GM23338 (cell line): ENCODE data around the gene RNF217. TPM values are rescaled to one million over a fixed set of nuclear protein-coding genes. Genes with fewer than 3 reads are reported as not detected.

Experiments used
- ATAC-seq: fragments of 200-7000 bp; cut with Tn5 transposase; 3 replicates; pipeline ENCODE4 v1.9.1; 2020
- DNase-seq: peaks from one replicate; pipeline ENCODE4 v3.0.0-alpha.2; 2015; ENCODE audit warnings: low spot score
- H2AFZ ChIP-seq: fragments of 200-600 bp; sonication (generic); 2 replicates; pipeline ENCODE4 v1.8.0; 2016; ENCODE audit warnings: antibody characterized with exemption, mild to moderate bottlenecking, moderate library complexity
- H3F3A ChIP-seq: fragments of 200-600 bp; sonication (generic); replicated peaks from 2 replicates; pipeline ENCODE4 v1.8.0; 2017; ENCODE audit warnings: antibody characterized with exemption, mixed run types, low read depth
- H3K27ac ChIP-seq: fragments of 200-600 bp; sonication (generic); 2 replicates; pipeline ENCODE4 v1.6.1; 2016; ENCODE audit warnings: low read depth
- H3K27me3 ChIP-seq: fragments of 200-600 bp; sonication (generic); 2 replicates; pipeline ENCODE4 v1.8.0; 2016; ENCODE audit warnings: mild to moderate bottlenecking, mixed run types, moderate library complexity; ENCODE audit not compliant: insufficient read depth
- H3K36me3 ChIP-seq: fragments of 200-600 bp; sonication (generic); 2 replicates; pipeline ENCODE4 v1.8.0; 2016; ENCODE audit warnings: mild to moderate bottlenecking; ENCODE audit not compliant: insufficient read depth
- H3K4me1 ChIP-seq: fragments of 200-600 bp; sonication (generic); 2 replicates; pipeline ENCODE4 v1.8.0; 2016; ENCODE audit warnings: mild to moderate bottlenecking, moderate library complexity; ENCODE audit not compliant: insufficient read depth
- H3K4me2 ChIP-seq: fragments of 200-600 bp; sonication (generic); 2 replicates; pipeline ENCODE4 v1.7.1; 2017; ENCODE audit warnings: mixed run types
- H3K4me3 ChIP-seq: fragments of 200-600 bp; sonication (generic); 2 replicates; pipeline ENCODE4 v1.6.1; 2016; ENCODE audit warnings: mixed run types
- H3K79me2 ChIP-seq: fragments of 200-600 bp; sonication (generic); replicated peaks from 2 replicates; pipeline ENCODE4 v1.8.0; 2017; ENCODE audit warnings: mild to moderate bottlenecking; ENCODE audit not compliant: insufficient read depth
- H3K9me2 ChIP-seq: fragments of 200-600 bp; sonication (generic); 2 replicates; pipeline ENCODE4 v1.8.0; 2017; ENCODE audit not compliant: insufficient read depth
- H4K20me1 ChIP-seq: fragments of 200-600 bp; sonication (generic); replicated peaks from 2 replicates; pipeline ENCODE4 v1.8.0; 2017; ENCODE audit warnings: mild to moderate bottlenecking; ENCODE audit not compliant: insufficient read depth
- H3K27ac Mint-ChIP-seq: 2 replicates; pipeline ENCODE4 v1.8.0; 2020; ENCODE audit warnings: inconsistent platforms, mild to moderate bottlenecking, moderate library complexity, mixed read lengths
- H3K27me3 Mint-ChIP-seq: 3 replicates; pipeline ENCODE4 v1.8.0; 2022; ENCODE audit warnings: low read depth, mild to moderate bottlenecking, moderate library complexity, mixed read lengths, inconsistent platforms; ENCODE audit not compliant: insufficient read depth, poor library complexity
- H3K36me3 Mint-ChIP-seq: 3 replicates; pipeline ENCODE4 v1.8.0; 2021; ENCODE audit warnings: low read depth, mild to moderate bottlenecking, inconsistent platforms, moderate library complexity, mixed read lengths
- H3K4me1 Mint-ChIP-seq: 3 replicates; pipeline ENCODE4 v1.8.0; 2020; ENCODE audit warnings: mild to moderate bottlenecking, inconsistent platforms, mixed read lengths
- H3K4me3 Mint-ChIP-seq: 3 replicates; pipeline ENCODE4 v1.8.0; 2021; ENCODE audit warnings: moderate library complexity, mild to moderate bottlenecking, inconsistent platforms, mixed read lengths
- H3K9me3 Mint-ChIP-seq: 3 replicates; pipeline ENCODE4 v1.8.0; 2020; ENCODE audit warnings: moderate library complexity, mild to moderate bottlenecking, inconsistent platforms, mixed read lengths
- CREB1 ChIP-seq: fragments of 250-450 bp; sonication (Bioruptor Pico); IDR thresholded peaks from 2 replicates; pipeline ENCODE4 v1.5.0; 2020; ENCODE audit warnings: low read depth, mild to moderate bottlenecking, moderate library complexity
- EZH2 ChIP-seq: fragments of 200-600 bp; sonication (generic); IDR thresholded peaks from one replicate; pipeline ENCODE4 v1.8.0; 2017; ENCODE audit warnings: antibody characterized with exemption, mild to moderate bottlenecking, low read depth; ENCODE audit not compliant: unreplicated experiment
- JUNB ChIP-seq: IDR thresholded peaks from one replicate; pipeline ENCODE4 v1.6.1; 2016; ENCODE audit warnings: antibody characterized with exemption; ENCODE audit not compliant: unreplicated experiment
- POLR2AphosphoS5 ChIP-seq: IDR thresholded peaks from 2 replicates; pipeline ENCODE4 v1.6.1; 2016; ENCODE audit warnings: antibody characterized with exemption, low read depth
- STAT1 ChIP-seq: IDR thresholded peaks from one replicate; pipeline ENCODE4 v1.6.1; 2016; ENCODE audit warnings: antibody characterized with exemption; ENCODE audit not compliant: unreplicated experiment
- ZNF114 ChIP-seq: fragments of 250-450 bp; sonication (Bioruptor Pico); IDR thresholded peaks from 2 replicates; pipeline ENCODE4 v1.5.0; 2020; ENCODE audit warnings: mild to moderate bottlenecking, moderate library complexity
- ZNF331 ChIP-seq: fragments of 250-450 bp; sonication (Bioruptor Pico); IDR thresholded peaks from 2 replicates; pipeline ENCODE4 v1.5.0; 2020; ENCODE audit warnings: low read depth, mild to moderate bottlenecking, moderate library complexity
- polyA plus RNA-seq: library from polyadenylated mRNA; unstranded; fragments of >200 nt; fragmentation: Nextera tagmentation; extraction: Ambion mirVana; gene quantifications from 2 replicates; pipeline ENCODE4 v1.2.1, GENCODE V29; 2016
- total RNA-seq: library from RNA; depleted of rRNA; stranded (reverse); fragments of >200 nt; shearing (Covaris generic); gene quantifications from 2 replicates; pipeline ENCODE4 v1.2.3, GENCODE V29; 2014
- TF ChIP-seq, protein P1 (sequence below): IDR thresholded peaks from one replicate; pipeline ENCODE4 v1.6.1; 2018; ENCODE audit warnings: antibody characterized with exemption; ENCODE audit not compliant: unreplicated experiment
- TF ChIP-seq, protein P2 (sequence below): IDR thresholded peaks from 2 replicates; pipeline ENCODE4 v1.6.1; 2016; ENCODE audit warnings: antibody characterized with exemption
- TF ChIP-seq, protein P3 (sequence below): fragments of 250-450 bp; sonication (Bioruptor Pico); IDR thresholded peaks from 2 replicates; pipeline ENCODE4 v1.5.0; 2020; ENCODE audit warnings: mild to moderate bottlenecking, moderate library complexity

Gene RNF217
- total and polyA plus RNA-seq, 2 experiments from 2014 or later, result 1.7 to 6.2 TPM

DNA sequence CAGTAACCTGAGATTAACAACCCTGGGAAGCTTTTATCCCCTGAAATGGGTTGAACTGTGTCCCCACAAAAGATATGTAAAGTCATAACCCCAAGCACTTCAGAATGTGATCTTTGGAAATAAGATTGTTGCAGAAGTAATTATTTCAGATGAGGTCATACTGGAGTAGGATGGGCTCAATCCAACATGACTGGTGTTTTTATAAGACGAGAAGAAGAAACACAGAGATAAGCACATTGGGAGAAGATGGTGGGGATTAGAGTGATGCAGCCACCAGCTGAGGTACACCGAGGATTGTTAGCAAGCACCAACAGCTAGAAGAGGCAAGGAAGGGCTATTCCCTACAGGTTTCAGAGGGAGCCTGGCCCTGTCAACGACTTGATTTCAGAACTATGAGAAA lies 12.5 kb upstream of the RNF217 start:
- Histone ChIP-seq H4K20me1 (no peaks in the 10 kb centered on the region), H3K27ac (no peak overlapping the region), H3F3A (no peaks in the 10 kb centered on the region), H2AFZ (no peak overlapping the region), H3K4me1 (peaks cover 8% of the 10 kb centered on the region), H3K36me3 (no peaks in the 10 kb centered on the region), H3K27me3 (no peaks in the 10 kb centered on the region), H3K4me2 (no peak overlapping the region), H3K4me3 (no peak overlapping the region), H3K9me2 (no peaks in the 10 kb centered on the region), H3K79me2 (no peaks in the 10 kb centered on the region)
- DNase-seq, result no peak
- Mint-ChIP-seq H3K27me3 (peaks cover 2% of the 10 kb centered on the region), H3K36me3 (no peaks in the 10 kb centered on the region), H3K4me3 (no peak overlapping the region), H3K4me1 (peaks cover 12% of the 10 kb centered on the region), H3K27ac (no peak overlapping the region), H3K9me3 (no peaks in the 10 kb centered on the region)
- ATAC-seq, result no peak
- no peak for TF ChIP-seq CREB1 (CRISPR knock-in tag)
- TF ChIP-seq, protein P1, sequence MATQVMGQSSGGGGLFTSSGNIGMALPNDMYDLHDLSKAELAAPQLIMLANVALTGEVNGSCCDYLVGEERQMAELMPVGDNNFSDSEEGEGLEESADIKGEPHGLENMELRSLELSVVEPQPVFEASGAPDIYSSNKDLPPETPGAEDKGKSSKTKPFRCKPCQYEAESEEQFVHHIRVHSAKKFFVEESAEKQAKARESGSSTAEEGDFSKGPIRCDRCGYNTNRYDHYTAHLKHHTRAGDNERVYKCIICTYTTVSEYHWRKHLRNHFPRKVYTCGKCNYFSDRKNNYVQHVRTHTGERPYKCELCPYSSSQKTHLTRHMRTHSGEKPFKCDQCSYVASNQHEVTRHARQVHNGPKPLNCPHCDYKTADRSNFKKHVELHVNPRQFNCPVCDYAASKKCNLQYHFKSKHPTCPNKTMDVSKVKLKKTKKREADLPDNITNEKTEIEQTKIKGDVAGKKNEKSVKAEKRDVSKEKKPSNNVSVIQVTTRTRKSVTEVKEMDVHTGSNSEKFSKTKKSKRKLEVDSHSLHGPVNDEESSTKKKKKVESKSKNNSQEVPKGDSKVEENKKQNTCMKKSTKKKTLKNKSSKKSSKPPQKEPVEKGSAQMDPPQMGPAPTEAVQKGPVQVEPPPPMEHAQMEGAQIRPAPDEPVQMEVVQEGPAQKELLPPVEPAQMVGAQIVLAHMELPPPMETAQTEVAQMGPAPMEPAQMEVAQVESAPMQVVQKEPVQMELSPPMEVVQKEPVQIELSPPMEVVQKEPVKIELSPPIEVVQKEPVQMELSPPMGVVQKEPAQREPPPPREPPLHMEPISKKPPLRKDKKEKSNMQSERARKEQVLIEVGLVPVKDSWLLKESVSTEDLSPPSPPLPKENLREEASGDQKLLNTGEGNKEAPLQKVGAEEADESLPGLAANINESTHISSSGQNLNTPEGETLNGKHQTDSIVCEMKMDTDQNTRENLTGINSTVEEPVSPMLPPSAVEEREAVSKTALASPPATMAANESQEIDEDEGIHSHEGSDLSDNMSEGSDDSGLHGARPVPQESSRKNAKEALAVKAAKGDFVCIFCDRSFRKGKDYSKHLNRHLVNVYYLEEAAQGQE, result no peak
- TF ChIP-seq, protein P2, sequence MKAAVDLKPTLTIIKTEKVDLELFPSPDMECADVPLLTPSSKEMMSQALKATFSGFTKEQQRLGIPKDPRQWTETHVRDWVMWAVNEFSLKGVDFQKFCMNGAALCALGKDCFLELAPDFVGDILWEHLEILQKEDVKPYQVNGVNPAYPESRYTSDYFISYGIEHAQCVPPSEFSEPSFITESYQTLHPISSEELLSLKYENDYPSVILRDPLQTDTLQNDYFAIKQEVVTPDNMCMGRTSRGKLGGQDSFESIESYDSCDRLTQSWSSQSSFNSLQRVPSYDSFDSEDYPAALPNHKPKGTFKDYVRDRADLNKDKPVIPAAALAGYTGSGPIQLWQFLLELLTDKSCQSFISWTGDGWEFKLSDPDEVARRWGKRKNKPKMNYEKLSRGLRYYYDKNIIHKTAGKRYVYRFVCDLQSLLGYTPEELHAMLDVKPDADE, result no peak

DNA sequence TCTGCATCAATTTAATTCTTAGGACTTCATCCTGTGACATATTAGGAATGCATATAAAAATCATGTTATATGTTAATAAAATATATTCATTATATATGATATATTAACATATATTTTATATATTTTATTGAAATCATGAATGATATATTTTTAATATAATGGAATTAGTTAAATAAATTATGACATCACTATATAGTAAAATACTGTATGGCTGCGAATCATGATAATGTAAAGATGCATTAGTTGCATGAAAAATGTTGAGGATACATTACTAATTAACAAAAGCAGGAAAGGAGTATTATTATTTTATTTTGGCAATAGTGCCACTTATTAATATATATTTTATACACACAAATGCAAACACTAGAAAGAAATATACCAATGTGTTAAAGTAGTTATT lies 8.4 kb upstream of the RNF217 start:
- Histone ChIP-seq H3F3A (no peaks in the 10 kb centered on the region), H3K36me3 (no peaks in the 10 kb centered on the region), H4K20me1 (no peaks in the 10 kb centered on the region), H3K79me2 (no peaks in the 10 kb centered on the region), H3K9me2 (no peaks in the 10 kb centered on the region), H3K4me3 (no peak overlapping the region), H2AFZ (no peak overlapping the region), H3K4me1 (peaks cover 8% of the 10 kb centered on the region), H3K4me2 (no peak overlapping the region), H3K27me3 (no peaks in the 10 kb centered on the region), H3K27ac (no peak overlapping the region)
- Mint-ChIP-seq H3K27ac (no peak overlapping the region), H3K36me3 (no peaks in the 10 kb centered on the region), H3K27me3 (peaks cover 2% of the 10 kb centered on the region), H3K4me3 (no peak overlapping the region), H3K4me1 (peaks cover 9% of the 10 kb centered on the region), H3K9me3 (no peaks in the 10 kb centered on the region)
- no peak for ATAC-seq
- no peak for DNase-seq
- TF ChIP-seq POLR2AphosphoS5 (no peak), ZNF331 (CRISPR knock-in tag) (no peak), EZH2 (no peak), JUNB (no peak), STAT1 (no peak), ZNF114 (no peak), CREB1 (CRISPR knock-in tag) (no peak)
- TF ChIP-seq, protein P3, sequence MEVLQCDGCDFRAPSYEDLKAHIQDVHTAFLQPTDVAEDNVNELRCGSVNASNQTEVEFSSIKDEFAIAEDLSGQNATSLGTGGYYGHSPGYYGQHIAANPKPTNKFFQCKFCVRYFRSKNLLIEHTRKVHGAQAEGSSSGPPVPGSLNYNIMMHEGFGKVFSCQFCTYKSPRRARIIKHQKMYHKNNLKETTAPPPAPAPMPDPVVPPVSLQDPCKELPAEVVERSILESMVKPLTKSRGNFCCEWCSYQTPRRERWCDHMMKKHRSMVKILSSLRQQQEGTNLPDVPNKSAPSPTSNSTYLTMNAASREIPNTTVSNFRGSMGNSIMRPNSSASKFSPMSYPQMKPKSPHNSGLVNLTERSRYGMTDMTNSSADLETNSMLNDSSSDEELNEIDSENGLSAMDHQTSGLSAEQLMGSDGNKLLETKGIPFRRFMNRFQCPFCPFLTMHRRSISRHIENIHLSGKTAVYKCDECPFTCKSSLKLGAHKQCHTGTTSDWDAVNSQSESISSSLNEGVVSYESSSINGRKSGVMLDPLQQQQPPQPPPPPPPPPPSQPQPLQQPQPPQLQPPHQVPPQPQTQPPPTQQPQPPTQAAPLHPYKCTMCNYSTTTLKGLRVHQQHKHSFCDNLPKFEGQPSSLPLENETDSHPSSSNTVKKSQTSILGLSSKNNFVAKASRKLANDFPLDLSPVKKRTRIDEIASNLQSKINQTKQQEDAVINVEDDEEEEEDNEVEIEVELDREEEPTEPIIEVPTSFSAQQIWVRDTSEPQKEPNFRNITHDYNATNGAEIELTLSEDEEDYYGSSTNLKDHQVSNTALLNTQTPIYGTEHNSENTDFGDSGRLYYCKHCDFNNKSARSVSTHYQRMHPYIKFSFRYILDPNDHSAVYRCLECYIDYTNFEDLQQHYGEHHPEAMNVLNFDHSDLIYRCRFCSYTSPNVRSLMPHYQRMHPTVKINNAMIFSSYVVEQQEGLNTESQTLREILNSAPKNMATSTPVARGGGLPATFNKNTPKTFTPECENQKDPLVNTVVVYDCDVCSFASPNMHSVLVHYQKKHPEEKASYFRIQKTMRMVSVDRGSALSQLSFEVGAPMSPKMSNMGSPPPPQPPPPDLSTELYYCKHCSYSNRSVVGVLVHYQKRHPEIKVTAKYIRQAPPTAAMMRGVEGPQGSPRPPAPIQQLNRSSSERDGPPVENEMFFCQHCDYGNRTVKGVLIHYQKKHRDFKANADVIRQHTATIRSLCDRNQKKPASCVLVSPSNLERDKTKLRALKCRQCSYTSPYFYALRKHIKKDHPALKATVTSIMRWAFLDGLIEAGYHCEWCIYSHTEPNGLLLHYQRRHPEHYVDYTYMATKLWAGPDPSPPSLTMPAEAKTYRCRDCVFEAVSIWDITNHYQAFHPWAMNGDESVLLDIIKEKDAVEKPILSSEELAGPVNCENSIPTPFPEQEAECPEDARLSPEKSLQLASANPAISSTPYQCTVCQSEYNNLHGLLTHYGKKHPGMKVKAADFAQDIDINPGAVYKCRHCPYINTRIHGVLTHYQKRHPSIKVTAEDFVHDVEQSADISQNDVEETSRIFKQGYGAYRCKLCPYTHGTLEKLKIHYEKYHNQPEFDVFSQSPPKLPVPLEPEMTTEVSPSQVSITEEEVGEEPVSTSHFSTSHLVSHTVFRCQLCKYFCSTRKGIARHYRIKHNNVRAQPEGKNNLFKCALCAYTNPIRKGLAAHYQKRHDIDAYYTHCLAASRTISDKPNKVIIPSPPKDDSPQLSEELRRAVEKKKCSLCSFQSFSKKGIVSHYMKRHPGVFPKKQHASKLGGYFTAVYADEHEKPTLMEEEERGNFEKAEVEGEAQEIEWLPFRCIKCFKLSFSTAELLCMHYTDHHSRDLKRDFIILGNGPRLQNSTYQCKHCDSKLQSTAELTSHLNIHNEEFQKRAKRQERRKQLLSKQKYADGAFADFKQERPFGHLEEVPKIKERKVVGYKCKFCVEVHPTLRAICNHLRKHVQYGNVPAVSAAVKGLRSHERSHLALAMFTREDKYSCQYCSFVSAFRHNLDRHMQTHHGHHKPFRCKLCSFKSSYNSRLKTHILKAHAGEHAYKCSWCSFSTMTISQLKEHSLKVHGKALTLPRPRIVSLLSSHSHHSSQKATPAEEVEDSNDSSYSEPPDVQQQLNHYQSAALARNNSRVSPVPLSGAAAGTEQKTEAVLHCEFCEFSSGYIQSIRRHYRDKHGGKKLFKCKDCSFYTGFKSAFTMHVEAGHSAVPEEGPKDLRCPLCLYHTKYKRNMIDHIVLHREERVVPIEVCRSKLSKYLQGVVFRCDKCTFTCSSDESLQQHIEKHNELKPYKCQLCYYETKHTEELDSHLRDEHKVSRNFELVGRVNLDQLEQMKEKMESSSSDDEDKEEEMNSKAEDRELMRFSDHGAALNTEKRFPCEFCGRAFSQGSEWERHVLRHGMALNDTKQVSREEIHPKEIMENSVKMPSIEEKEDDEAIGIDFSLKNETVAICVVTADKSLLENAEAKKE (CRISPR knock-in tag), result no peak
- TF ChIP-seq, protein P2, result no peak
